Thyroid gland (tissue), 4 donors: ENCODE results near the gene CRIM1.

Source experiments
- POLR2A ChIP-seq, 2 donors: fragments of 450-650 bp; IDR thresholded peaks; one replicate each; pipeline ENCODE4 v1.6.1; 2017; ENCODE audit warnings: antibody characterized with exemption in 2 of 2, mild to moderate bottlenecking in 2 of 2, moderate library complexity in 1 of 2
- TF ChIP-seq, protein P1 (sequence below), 6 experiments: fragments of 200-600 bp in 3 of 6; fragments of 450-650 bp in 3 of 6; sonication (generic) in 3 of 6; IDR thresholded peaks; one replicate each; pipeline ENCODE4 v1.5.1; 2016 to 2019; ENCODE audit warnings: antibody characterized with exemption in 6 of 6, mild to moderate bottlenecking in 2 of 6, inconsistent platforms in 1 of 6, moderate library complexity in 1 of 6

DNA sequence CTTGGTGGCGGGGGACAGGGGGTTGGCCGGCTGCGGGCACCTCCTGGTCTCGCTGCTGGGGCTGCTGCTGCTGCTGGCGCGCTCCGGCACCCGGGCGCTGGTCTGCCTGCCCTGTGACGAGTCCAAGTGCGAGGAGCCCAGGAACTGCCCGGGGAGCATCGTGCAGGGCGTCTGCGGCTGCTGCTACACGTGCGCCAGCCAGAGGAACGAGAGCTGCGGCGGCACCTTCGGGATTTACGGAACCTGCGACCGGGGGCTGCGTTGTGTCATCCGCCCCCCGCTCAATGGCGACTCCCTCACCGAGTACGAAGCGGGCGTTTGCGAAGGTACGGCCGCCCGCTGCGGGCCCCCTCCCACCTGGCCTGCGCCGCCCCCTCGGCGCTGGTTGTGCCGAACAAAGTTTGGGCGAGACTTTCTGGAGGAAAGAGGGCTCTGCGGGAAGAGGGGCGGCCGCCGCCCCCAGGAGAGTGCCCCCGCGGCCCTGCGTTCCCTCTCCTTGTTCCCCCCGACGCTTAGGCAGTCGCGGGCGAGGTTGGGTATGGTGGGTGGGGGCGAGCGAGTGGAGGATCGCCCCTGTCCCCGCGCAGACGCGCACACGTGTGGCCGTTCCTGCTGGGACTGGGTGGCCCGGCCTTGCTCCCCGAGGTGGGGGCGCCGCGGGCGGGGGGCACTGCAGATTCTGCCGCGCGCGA lies 866 bp downstream of the CRIM1 start:
- TF ChIP-seq, protein P1, sequence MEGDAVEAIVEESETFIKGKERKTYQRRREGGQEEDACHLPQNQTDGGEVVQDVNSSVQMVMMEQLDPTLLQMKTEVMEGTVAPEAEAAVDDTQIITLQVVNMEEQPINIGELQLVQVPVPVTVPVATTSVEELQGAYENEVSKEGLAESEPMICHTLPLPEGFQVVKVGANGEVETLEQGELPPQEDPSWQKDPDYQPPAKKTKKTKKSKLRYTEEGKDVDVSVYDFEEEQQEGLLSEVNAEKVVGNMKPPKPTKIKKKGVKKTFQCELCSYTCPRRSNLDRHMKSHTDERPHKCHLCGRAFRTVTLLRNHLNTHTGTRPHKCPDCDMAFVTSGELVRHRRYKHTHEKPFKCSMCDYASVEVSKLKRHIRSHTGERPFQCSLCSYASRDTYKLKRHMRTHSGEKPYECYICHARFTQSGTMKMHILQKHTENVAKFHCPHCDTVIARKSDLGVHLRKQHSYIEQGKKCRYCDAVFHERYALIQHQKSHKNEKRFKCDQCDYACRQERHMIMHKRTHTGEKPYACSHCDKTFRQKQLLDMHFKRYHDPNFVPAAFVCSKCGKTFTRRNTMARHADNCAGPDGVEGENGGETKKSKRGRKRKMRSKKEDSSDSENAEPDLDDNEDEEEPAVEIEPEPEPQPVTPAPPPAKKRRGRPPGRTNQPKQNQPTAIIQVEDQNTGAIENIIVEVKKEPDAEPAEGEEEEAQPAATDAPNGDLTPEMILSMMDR (IDR thresholded peaks at IDR 0.05): no peak
- no peak for TF ChIP-seq POLR2A (IDR thresholded peaks at IDR 0.05)
